MG63 (cell line): ENCODE measurements around the gene PDPK1. TPM values are rescaled to one million over a fixed set of nuclear protein-coding genes. Genes with fewer than 3 reads are reported as not detected.

ENCODE experiments used
- DNase-seq: peaks from one replicate; pipeline ENCODE4 v3.0.0-alpha.2; 2020
- H3K27me3 ChIP-seq: fragments of 250-450 bp; sonication (Bioruptor Pico); 2 replicates; pipeline ENCODE4 v1.5.1; 2020; ENCODE audit warnings: mild to moderate bottlenecking, moderate library complexity
- H3K36me3 ChIP-seq: fragments of 250-450 bp; sonication (Bioruptor Pico); 2 replicates; pipeline ENCODE4 v1.5.1; 2020; ENCODE audit warnings: mild to moderate bottlenecking, moderate library complexity
- H3K4me3 ChIP-seq: fragments of 250-450 bp; sonication (Bioruptor Pico); 2 replicates; pipeline ENCODE4 v1.5.1; 2020; ENCODE audit warnings: mild to moderate bottlenecking, moderate library complexity
- H3K9me3 ChIP-seq: fragments of 250-450 bp; sonication (Bioruptor Pico); 2 replicates; pipeline ENCODE4 v1.5.1; 2020; ENCODE audit warnings: mild to moderate bottlenecking, moderate library complexity
- total RNA-seq: library from RNA; depleted of rRNA; stranded (reverse); fragments of >200 nt; shearing (Covaris generic); gene quantifications from 2 replicates; pipeline ENCODE4 v1.2.3, GENCODE V29; 2014; ENCODE audit warnings: low replicate concordance

Gene PDPK1
- total RNA-seq, 1 experiment from 2014 or later = 7.6 TPM

- DNase-seq = no peak
- Histone ChIP-seq H3K27me3 (no peaks in the 10 kb centered on the region), H3K36me3 (peaks cover 30% of the 10 kb centered on the region), H3K9me3 (no peaks in the 10 kb centered on the region), H3K4me3 (no peak overlapping the region)
Observed at GRCh38 chr16:2516391-2517240, 21.2 kb upstream of the PDPK1 start.

GRCh38 chr16:2517954-2518605, 19.7 kb upstream of the PDPK1 start:
- Histone ChIP-seq H3K36me3 (peaks cover 39% of the 10 kb centered on the region), H3K4me3 (no peak overlapping the region), H3K9me3 (no peaks in the 10 kb centered on the region), H3K27me3 (no peaks in the 10 kb centered on the region)
- no peak for DNase-seq

GRCh38 chr16:2518823-2519710, 18.8 kb upstream of the PDPK1 start:
- Histone ChIP-seq H3K36me3 (peaks cover 48% of the 10 kb centered on the region), H3K9me3 (no peaks in the 10 kb centered on the region), H3K27me3 (no peaks in the 10 kb centered on the region), H3K4me3 (no peak overlapping the region; the same call in 1 of the 2 replicates)
- DNase-seq = no peak

GRCh38 chr16:2519711-2520080, 18.1 kb upstream of the PDPK1 start:
- DNase-seq = no peak
- Histone ChIP-seq H3K9me3 (no peaks in the 10 kb centered on the region), H3K27me3 (no peaks in the 10 kb centered on the region), H3K4me3 (peak overlapping the region; percentile 69), H3K36me3 (peaks cover 53% of the 10 kb centered on the region)

GRCh38 chr16:2520097-2520783, 17.6 kb upstream of the PDPK1 start, which contains the start of gene AMDHD2:
Gene AMDHD2, plus strand, starts transcription at chr16:2520371. Its CDS starts 88 bp downstream, at chr16:2520459.
- Histone ChIP-seq H3K4me3 (peak within 1 kb of the TSS; percentile 69), H3K27me3 (no peaks in the 10 kb centered on the region), H3K36me3 (peaks cover 56% of the 10 kb centered on the region), H3K9me3 (no peaks in the 10 kb centered on the region)
- DNase-seq = peak; percentile 92

- Histone ChIP-seq H3K4me3 (peak overlapping the region; percentile 69), H3K9me3 (no peaks in the 10 kb centered on the region), H3K36me3 (peaks cover 62% of the 10 kb centered on the region), H3K27me3 (no peaks in the 10 kb centered on the region)
- DNase-seq = no peak
Observed at GRCh38 chr16:2520784-2521531, 16.9 kb upstream of the PDPK1 start.

- DNase-seq = no peak
Observed at GRCh38 chr16:2523801-2524231, 14.0 kb upstream of the PDPK1 start.

GRCh38 chr16:2524339-2524938, 13.4 kb upstream of the PDPK1 start:
- DNase-seq = no peak
- Histone ChIP-seq H3K36me3 (peaks cover 73% of the 10 kb centered on the region), H3K4me3 (no peak overlapping the region), H3K27me3 (no peaks in the 10 kb centered on the region), H3K9me3 (no peaks in the 10 kb centered on the region)

More at GRCh38 chr16:2523801-2524231, 14.0 kb upstream of the PDPK1 start:
- Histone ChIP-seq H3K36me3 (peaks cover 73% of the 10 kb centered on the region), H3K9me3 (no peaks in the 10 kb centered on the region), H3K4me3 (no peak overlapping the region), H3K27me3 (no peaks in the 10 kb centered on the region)

- Histone ChIP-seq H3K36me3 (peaks cover 78% of the 10 kb centered on the region), H3K9me3 (no peaks in the 10 kb centered on the region), H3K4me3 (no peak overlapping the region), H3K27me3 (no peaks in the 10 kb centered on the region)
- no peak for DNase-seq
Observed at GRCh38 chr16:2526135-2526534, 11.7 kb upstream of the PDPK1 start.

- H3K27me3 ChIP-seq = no peaks in the 10 kb centered on the region
- H3K9me3 ChIP-seq = no peaks in the 10 kb centered on the region
- H3K36me3 ChIP-seq = peaks cover 68% of the 10 kb centered on the region
- DNase-seq = no peak
- H3K4me3 ChIP-seq = no peak overlapping the region
Observed at GRCh38 chr16:2527071-2527783, 10.6 kb upstream of the PDPK1 start.

- Histone ChIP-seq H3K36me3 (peaks cover 68% of the 10 kb centered on the region), H3K27me3 (no peaks in the 10 kb centered on the region), H3K9me3 (no peaks in the 10 kb centered on the region), H3K4me3 (no peak overlapping the region)
- no peak for DNase-seq
Observed at GRCh38 chr16:2527784-2528100, 10.1 kb upstream of the PDPK1 start.

- DNase-seq = no peak
- Histone ChIP-seq H3K4me3 (no peak overlapping the region), H3K27me3 (no peaks in the 10 kb centered on the region), H3K36me3 (peaks cover 62% of the 10 kb centered on the region), H3K9me3 (no peaks in the 10 kb centered on the region)
Observed at GRCh38 chr16:2528161-2529060, 9.4 kb upstream of the PDPK1 start.

- peak; percentile 61 for DNase-seq
- H3K36me3 ChIP-seq = peaks cover 53% of the 10 kb centered on the region
- no peaks in the 10 kb centered on the region for H3K27me3 ChIP-seq
- H3K9me3 ChIP-seq = no peaks in the 10 kb centered on the region
- no peak overlapping the region for H3K4me3 ChIP-seq
Observed at GRCh38 chr16:2529061-2529931, 8.5 kb upstream of the PDPK1 start.
